ENCODE results near the gene RNF208. TPM values are rescaled to one million over a fixed set of nuclear protein-coding genes. Genes with fewer than 3 reads are reported as not detected.

RNF208 gene
- total RNA-seq, 4 donors from 2014 or later, result 2.3 to 26.5 (median 7.5) TPM; not detected in 1

- intact Hi-C loops (cut with DNase I; ENCODE audit: low total_unique reads) (no loop called here), in situ Hi-C loops (cut with MboI; ENCODE audit: low pct_ligation_motif_present in 1 of 4, low pct_unique_long_range_greater_than_20kb in 1 of 4, low sequenced_read_pairs in 3 of 4) (no loop called here)
- H3K36me3 ChIP-seq, result peaks cover 0 to 28% (median 8%) of the 10 kb centered on the region in 4 donors
- DNase-seq, result no peak
- H3K9me3 ChIP-seq, result no peaks in the 10 kb centered on the region
- WGBS, 2 donors (ENCODE audit: low coverage in 1 of 2), result 93% methylated on average over 14 of the region's 15 CpGs; no CpG with 5 or more reads in 1 of the 2 donors
- no peaks in the 10 kb centered on the region for H3K27me3 ChIP-seq
- TF ChIP-seq POLR2AphosphoS5 (IDR thresholded peaks at IDR 0.05), result no peak
- TF ChIP-seq POLR2A (IDR thresholded peaks at IDR 0.05), result no peak
- TF ChIP-seq CTCF (IDR thresholded peaks at IDR 0.05), result no peak
- no peak overlapping the region for H3K4me3 ChIP-seq
- H3K27ac ChIP-seq, result no peak overlapping the region
- peaks cover 13 to 24% (median 22%) of the 10 kb centered on the region in 4 donors for H3K4me1 ChIP-seq
Observed at GRCh38 chr9:137266162-137266527, 44.1 kb upstream of the RNF208 start.

GRCh38 chr9:137265496-137266161 lies 43.6 kb upstream of the RNF208 start:
- in situ Hi-C loops (cut with MboI; ENCODE audit: low pct_ligation_motif_present in 1 of 4, low pct_unique_long_range_greater_than_20kb in 1 of 4, low sequenced_read_pairs in 3 of 4), result no loop called here
- Histone ChIP-seq H3K4me3 (no peak overlapping the region), H3K27me3 (no peaks in the 10 kb centered on the region), H3K9me3 (no peaks in the 10 kb centered on the region), H3K4me1 (peaks cover 13 to 24% (median 22%) of the 10 kb centered on the region in 4 donors), H3K36me3 (peaks cover 0 to 28% (median 8%) of the 10 kb centered on the region in 4 donors), H3K27ac (no peak overlapping the region)
- DNase-seq, result no peak
- TF ChIP-seq CTCF (IDR thresholded peaks at IDR 0.05) (no peak), POLR2A (IDR thresholded peaks at IDR 0.05) (no peak), EP300 (IDR thresholded peaks at IDR 0.05; ENCODE audit: low read depth) (no peak), POLR2AphosphoS5 (IDR thresholded peaks at IDR 0.05) (no peak)
- WGBS, 2 donors (ENCODE audit: low coverage in 1 of 2), result 91% methylated on average over 29 of the region's 29 CpGs; no CpG with 5 or more reads in 1 of the 2 donors
- intact Hi-C loops (cut with DNase I; ENCODE audit: low total_unique reads), result no loop called here

- in situ Hi-C loops (cut with MboI; ENCODE audit: low pct_ligation_motif_present in 1 of 4, low pct_unique_long_range_greater_than_20kb in 1 of 4, low sequenced_read_pairs in 3 of 4) (no loop called here), intact Hi-C loops (cut with DNase I; ENCODE audit: low total_unique reads) (no loop called here)
- H3K9me3 ChIP-seq, result no peaks in the 10 kb centered on the region
- TF ChIP-seq POLR2AphosphoS5 (IDR thresholded peaks at IDR 0.05), result no peak
- TF ChIP-seq CTCF (IDR thresholded peaks at IDR 0.05), result no peak
- no peak for TF ChIP-seq POLR2A (IDR thresholded peaks at IDR 0.05)
- no peak for TF ChIP-seq EP300 (IDR thresholded peaks at IDR 0.05; ENCODE audit: low read depth)
- H3K4me1 ChIP-seq, result peaks cover 6 to 15% (median 14%) of the 10 kb centered on the region in 4 donors
- peaks cover 0 to 31% (median 8%) of the 10 kb centered on the region in 4 donors for H3K36me3 ChIP-seq
- H3K27me3 ChIP-seq, result no peaks in the 10 kb centered on the region
- DNase-seq, result no peak
- 94 to 98% methylated on average over 9 to 22 of the region's 22 CpGs for WGBS, 2 donors (ENCODE audit: low coverage in 1 of 2)
- no peak overlapping the region for H3K4me3 ChIP-seq
- H3K27ac ChIP-seq, result no peak overlapping the region
Observed at GRCh38 chr9:137264067-137264466, 42.0 kb upstream of the RNF208 start.

GRCh38 chr9:137263506-137263905 lies 41.5 kb upstream of the RNF208 start:
- TF ChIP-seq EP300 (IDR thresholded peaks at IDR 0.05; ENCODE audit: low read depth) (no peak), POLR2AphosphoS5 (IDR thresholded peaks at IDR 0.05) (no peak), POLR2A (IDR thresholded peaks at IDR 0.05) (no peak), CTCF (IDR thresholded peaks at IDR 0.05) (no peak)
- H3K4me3 ChIP-seq, result no peak overlapping the region
- WGBS, 2 donors (ENCODE audit: low coverage in 1 of 2), result 83% methylated on average over 10 of the region's 10 CpGs; no CpG with 5 or more reads in 1 of the 2 donors
- in situ Hi-C loops (cut with MboI; ENCODE audit: low pct_ligation_motif_present in 1 of 4, low pct_unique_long_range_greater_than_20kb in 1 of 4, low sequenced_read_pairs in 3 of 4), result no loop called here
- no peak for DNase-seq
- H3K4me1 ChIP-seq, result peaks cover under 1 to 9% (median 8%) of the 10 kb centered on the region in 4 donors
- no peaks in the 10 kb centered on the region for H3K27me3 ChIP-seq
- H3K27ac ChIP-seq, result no peak overlapping the region
- intact Hi-C loops (cut with DNase I; ENCODE audit: low total_unique reads), result no loop called here
- H3K36me3 ChIP-seq, result peaks cover 0 to 35% (median 8%) of the 10 kb centered on the region in 4 donors
- H3K9me3 ChIP-seq, result no peaks in the 10 kb centered on the region
